HG02885 (cell line): ENCODE results near the gene MGLL.
"Not testable (repeated sequence)": the region's sequence is repeated elsewhere in the genome, so short reads cannot be mapped to it uniquely, and the experiment has no call there.

ENCODE experiments used
- ATAC-seq: cut with Tn5 transposase; IDR thresholded peaks from one replicate; pipeline ENCODE4 v1.9.1; 2021; ENCODE audit warnings: mild to moderate bottlenecking; ENCODE audit not compliant: unreplicated experiment, poor library complexity

The MGLL gene

GRCh38 chr3:127682175-127682554 lies 140.2 kb downstream of the MGLL start:
- ATAC-seq: not testable (repeated sequence)

GRCh38 chr3:127680798-127681221 lies 141.5 kb downstream of the MGLL start:
- no peak for ATAC-seq

GRCh38 chr3:127680146-127680661 lies 142.1 kb downstream of the MGLL start:
- ATAC-seq: no peak

GRCh38 chr3:127679534-127680145 lies 142.7 kb downstream of the MGLL start:
- no peak for ATAC-seq

- no peak for ATAC-seq
These were observed 143.4 kb downstream of the MGLL start for GRCh38 chr3:127678611-127679533.

GRCh38 chr3:127678315-127678599 lies 144.1 kb downstream of the MGLL start:
- no peak for ATAC-seq

GRCh38 chr3:127677541-127678314 lies 144.6 kb downstream of the MGLL start:
- ATAC-seq: no peak

GRCh38 chr3:127676921-127677351 lies 145.4 kb downstream of the MGLL start:
- no peak for ATAC-seq

- ATAC-seq: no peak
These were observed 145.9 kb downstream of the MGLL start for GRCh38 chr3:127676456-127676855.

- no peak for ATAC-seq
These were observed 146.5 kb downstream of the MGLL start for GRCh38 chr3:127675651-127676391.

- ATAC-seq: no peak
These were observed 147.5 kb downstream of the MGLL start for GRCh38 chr3:127674790-127675189.

- no peak for ATAC-seq
These were observed 148.1 kb downstream of the MGLL start for GRCh38 chr3:127674101-127674721.

- ATAC-seq: peak; percentile 50
These were observed 148.9 kb downstream of the MGLL start for GRCh38 chr3:127673191-127674100.

GRCh38 chr3:127672429-127673190 lies 149.7 kb downstream of the MGLL start, which contains the start of gene ABTB1:
TSS of gene ABTB1 (plus strand) at chr3:127672952. CDS start at chr3:127673026, 74 bp downstream.
- peak; percentile 75 for ATAC-seq

- ATAC-seq: peak; percentile 20
These were observed 150.5 kb downstream of the MGLL start for GRCh38 chr3:127671523-127672428.

GRCh38 chr3:127670761-127671522 lies 151.4 kb downstream of the MGLL start:
- ATAC-seq: no peak
